OCI-LY7 (cell line): ENCODE data around the gene CD79A. TPM values are rescaled to one million over a fixed set of nuclear protein-coding genes. Genes with fewer than 3 reads are reported as not detected.

ENCODE experiments used
- Bru-seq: library from RNA; stranded (reverse); fragments of 400-500 nt; gene quantifications from one replicate; lab custom pipeline; 2021; lab: Mats Ljungman, UMichigan
- BruChase-seq, 2 experiments: library from RNA; stranded (reverse); fragments of 400-500 nt; gene quantifications; one replicate each; lab custom pipeline; 2021; lab: Mats Ljungman, UMichigan
- BruUV-seq: library from RNA; stranded (reverse); fragments of 400-500 nt; replicated peaks from 2 replicates; lab custom pipeline; 2021; lab: Mats Ljungman, UMichigan
- CTCF ChIA-PET: fragments of 300-600 bp; sonication (Branson Sonifier 250); formaldehyde crosslinking; loops from one replicate; lab custom pipeline; 2022; ENCODE audit warnings: antibody characterized with exemption; ENCODE audit not compliant: unreplicated experiment; lab: Charles Lee
- POLR2A ChIA-PET: fragments of 300-600 bp; sonication (Branson Sonifier 250); formaldehyde crosslinking; loops from one replicate; lab custom pipeline; 2022; ENCODE audit warnings: antibody characterized with exemption; lab: Charles Lee
- DNase-seq: peaks from one replicate; pipeline ENCODE4 v3.0.0-alpha.2; 2015; ENCODE audit warnings: low spot score
- H2AFZ ChIP-seq: fragments of 200-600 bp; sonication (generic), shearing (Covaris generic); 2 replicates; pipeline ENCODE4 v1.6.1; 2014; ENCODE audit warnings: mild to moderate bottlenecking, antibody characterized with exemption, low read length, moderate library complexity
- H3K27ac ChIP-seq: fragments of 200-600 bp; sonication (generic); 2 replicates; pipeline ENCODE4 v1.5.1; 2014; ENCODE audit warnings: mixed run types, low read depth, mild to moderate bottlenecking, moderate library complexity, low read length, inconsistent platforms; ENCODE audit not compliant: poor library complexity, severe bottlenecking
- H3K36me3 ChIP-seq: fragments of 200-600 bp; sonication (generic); 2 replicates; pipeline ENCODE4 v1.6.1; 2014; ENCODE audit warnings: mild to moderate bottlenecking, antibody characterized with exemption, low read length, moderate library complexity, mixed read lengths; ENCODE audit not compliant: insufficient read depth
- H3K4me1 ChIP-seq: fragments of 200-600 bp; sonication (generic); 2 replicates; pipeline ENCODE4 v1.5.1; 2014; ENCODE audit warnings: mild to moderate bottlenecking, low read length; ENCODE audit not compliant: insufficient read depth, poor library complexity, severe bottlenecking
- H3K4me2 ChIP-seq: fragments of 200-600 bp; sonication (generic); 2 replicates; pipeline ENCODE4 v1.6.1; 2014; ENCODE audit warnings: mild to moderate bottlenecking, low read length
- H3K4me3 ChIP-seq: fragments of 200-600 bp; sonication (generic); 2 replicates; pipeline ENCODE4 v1.5.1; 2014; ENCODE audit warnings: mild to moderate bottlenecking, low read depth, low read length; ENCODE audit not compliant: poor library complexity, severe bottlenecking
- H3K79me2 ChIP-seq: fragments of 200-600 bp; sonication (generic); 2 replicates; pipeline ENCODE4 v1.6.1; 2016; ENCODE audit warnings: low read depth, mild to moderate bottlenecking, low read length, moderate library complexity, mixed read lengths; ENCODE audit not compliant: insufficient read depth
- H3K9me2 ChIP-seq: fragments of 200-600 bp; sonication (generic); 2 replicates; pipeline ENCODE4 v1.6.1; 2016; ENCODE audit warnings: mild to moderate bottlenecking, low read length, mixed read lengths; ENCODE audit not compliant: insufficient read depth
- H3K9me3 ChIP-seq: fragments of 200-600 bp; sonication (generic); 2 replicates; pipeline ENCODE4 v1.6.1; 2014; ENCODE audit warnings: mild to moderate bottlenecking, mixed run types, low read length, mixed read lengths
- H4K20me1 ChIP-seq: fragments of 200-600 bp; sonication (generic); 2 replicates; pipeline ENCODE4 v1.6.1; 2014; ENCODE audit warnings: mild to moderate bottlenecking, antibody characterized with exemption, low read length, moderate library complexity, mixed read lengths; ENCODE audit not compliant: insufficient read depth
- EZH2phosphoT487 ChIP-seq: fragments of 200-600 bp; sonication (generic); IDR thresholded peaks from 2 replicates; pipeline ENCODE4 v1.6.1; 2018; ENCODE audit warnings: low read depth, borderline replicate concordance, mild to moderate bottlenecking, mixed run types, antibody characterized with exemption, low read length, moderate library complexity, mixed read lengths
- intact Hi-C: fragments of 100-400 bp; cut with micrococcal nuclease; formaldehyde crosslinking; loops from one replicate; pipeline ENCODE4 v1.10.0; 2022; ENCODE audit not compliant: unreplicated experiment
- long read RNA-seq: library from polyadenylated mRNA; stranded (forward); transcript quantifications from one replicate; pipeline ENCODE4 v2.0.0, GENCODE V29; 2022
- total RNA-seq, 2 experiments: library from RNA; depleted of rRNA in 1 of 2; stranded (reverse); fragments of >200 nt in 1 of 2; shearing (Covaris generic) in 1 of 2; gene quantifications; 2 replicates each; pipeline ENCODE4 v1.2.3, GENCODE V29; 2014 to 2022
- TF ChIP-seq, protein P1 (sequence below): fragments of 200-600 bp; sonication (generic); conservative IDR thresholded peaks from 2 replicates; pipeline ENCODE4 v1.5.1; 2014; ENCODE audit warnings: mild to moderate bottlenecking, antibody characterized with exemption, low read length, moderate library complexity, mixed read lengths

The CD79A gene
- 848 and 1,195 TPM in 2 replicates for total RNA-seq (2014; rRNA removed; shearing (Covaris generic))
- total RNA-seq (2022) = 896 and 1,094 TPM in 2 replicates
- Bru-seq, nascent RNA = percentile 98 among the genes with signal in this experiment
- BruChase-seq, experiment 1, labeled RNA remaining after a 6-hour chase = percentile 100 among the genes with signal in this experiment
- BruChase-seq, experiment 2, labeled RNA remaining after a 2-hour chase = percentile 99 among the genes with signal in this experiment
- long read RNA-seq, transcript CD79A-201 (5 exons, 1,258 nt) = major isoform, 224 of 379 reads
- long read RNA-seq, transcript CD79A-202 (5 exons, 567 nt) = minor isoform, 23 of 379 reads
- long read RNA-seq, partial matches to known transcripts = 129 of 379 reads
- long read RNA-seq, other reads (novel, unspliced or antisense) = 3 of 379 reads

DNA sequence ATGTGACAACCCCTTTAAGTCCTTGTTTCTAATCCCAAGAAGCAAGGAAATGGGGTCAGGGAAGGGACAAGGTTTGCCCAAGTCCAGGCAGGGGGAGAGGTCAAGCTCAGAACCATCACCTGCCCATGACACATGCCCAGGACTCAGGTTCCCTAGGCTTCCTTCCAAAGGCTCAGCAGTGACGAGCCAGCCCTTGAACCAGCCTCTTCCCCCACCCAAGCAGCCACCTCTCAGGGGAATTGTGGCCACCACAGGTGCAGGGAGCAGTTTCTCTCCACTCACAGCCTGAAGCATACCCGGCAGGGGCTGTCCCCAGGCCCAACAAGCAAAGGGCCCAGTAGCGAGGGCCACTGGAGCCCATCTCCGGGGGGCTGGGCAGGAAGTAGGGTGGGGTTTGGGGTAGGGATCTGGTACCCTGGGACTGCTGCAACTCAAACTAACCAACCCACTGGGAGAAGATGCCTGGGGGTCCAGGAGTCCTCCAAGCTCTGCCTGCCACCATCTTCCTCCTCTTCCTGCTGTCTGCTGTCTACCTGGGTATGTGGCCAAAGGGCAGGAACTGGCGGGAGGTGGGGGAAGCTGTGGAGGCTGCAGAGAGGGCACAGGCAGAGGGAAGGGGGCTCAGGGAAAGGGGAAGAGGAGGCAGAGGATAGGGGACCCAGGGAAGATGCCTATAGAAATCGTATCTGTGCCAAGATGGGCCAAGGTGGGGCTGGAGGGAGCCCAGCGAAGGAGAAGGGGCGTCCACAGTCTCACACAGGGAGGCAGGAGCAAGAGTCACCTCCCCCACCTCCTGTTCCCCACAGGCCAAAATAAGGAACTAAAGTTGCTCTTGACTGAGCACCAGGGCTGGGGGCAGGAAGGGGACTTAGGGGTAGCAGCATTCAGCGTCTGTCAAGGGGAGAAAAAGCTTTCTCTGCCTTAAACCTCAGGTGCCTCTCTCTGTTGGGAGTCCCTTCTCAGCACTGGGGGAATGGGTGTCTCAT, at the start of gene CD79A:
Gene CD79A (plus strand): TSS at position 433 of the 986 bp plus-strand sequence. CDS start 26 bp downstream, at position 459.
- H3K9me3 ChIP-seq = no peaks in the 10 kb centered on the region
- H3K4me2 ChIP-seq = peak within 1 kb of the TSS; percentile 99
- no peak within 1 kb of the TSS for H2AFZ ChIP-seq
- H3K4me3 ChIP-seq = peak within 1 kb of the TSS; percentile 93
- peaks cover 74% of the 10 kb centered on the region for H3K4me1 ChIP-seq
- DNase-seq = peak; percentile 99
- intact Hi-C loops = loop anchor here (1.0 to 2.0 kb wide), 2 partner anchors 9 to 68 kb away; no protein-coding TSS in a partner anchor
- TF ChIP-seq, protein P1, sequence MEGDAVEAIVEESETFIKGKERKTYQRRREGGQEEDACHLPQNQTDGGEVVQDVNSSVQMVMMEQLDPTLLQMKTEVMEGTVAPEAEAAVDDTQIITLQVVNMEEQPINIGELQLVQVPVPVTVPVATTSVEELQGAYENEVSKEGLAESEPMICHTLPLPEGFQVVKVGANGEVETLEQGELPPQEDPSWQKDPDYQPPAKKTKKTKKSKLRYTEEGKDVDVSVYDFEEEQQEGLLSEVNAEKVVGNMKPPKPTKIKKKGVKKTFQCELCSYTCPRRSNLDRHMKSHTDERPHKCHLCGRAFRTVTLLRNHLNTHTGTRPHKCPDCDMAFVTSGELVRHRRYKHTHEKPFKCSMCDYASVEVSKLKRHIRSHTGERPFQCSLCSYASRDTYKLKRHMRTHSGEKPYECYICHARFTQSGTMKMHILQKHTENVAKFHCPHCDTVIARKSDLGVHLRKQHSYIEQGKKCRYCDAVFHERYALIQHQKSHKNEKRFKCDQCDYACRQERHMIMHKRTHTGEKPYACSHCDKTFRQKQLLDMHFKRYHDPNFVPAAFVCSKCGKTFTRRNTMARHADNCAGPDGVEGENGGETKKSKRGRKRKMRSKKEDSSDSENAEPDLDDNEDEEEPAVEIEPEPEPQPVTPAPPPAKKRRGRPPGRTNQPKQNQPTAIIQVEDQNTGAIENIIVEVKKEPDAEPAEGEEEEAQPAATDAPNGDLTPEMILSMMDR = no peak
- TF ChIP-seq EZH2phosphoT487 = no peak
- H3K79me2 ChIP-seq = peaks cover 32% of the 10 kb centered on the region
- TSS peak; percentile 4 for BruUV-seq
- peaks cover 59% of the 10 kb centered on the region for H3K36me3 ChIP-seq
- H3K27ac ChIP-seq = peak within 1 kb of the TSS; percentile 100
- ChIA-PET CTCF (interaction anchor here (0.6 to 0.9 kb wide), 2 partner anchors 68 to 1100 kb away, joined by 3 read pairs; no protein-coding TSS in a partner anchor), POLR2A (interaction anchor here (0.6 to 2.1 kb wide), 9 partner anchors 9 to 1690 kb away, joined by 3 to 18 read pairs (median 4); no protein-coding TSS in a partner anchor)
- 0 out of 2 replicates have a peak, but pooled peaks cover 4% of the 10 kb centered on the region for H4K20me1 ChIP-seq
- no peaks in the 10 kb centered on the region for H3K9me2 ChIP-seq

DNA sequence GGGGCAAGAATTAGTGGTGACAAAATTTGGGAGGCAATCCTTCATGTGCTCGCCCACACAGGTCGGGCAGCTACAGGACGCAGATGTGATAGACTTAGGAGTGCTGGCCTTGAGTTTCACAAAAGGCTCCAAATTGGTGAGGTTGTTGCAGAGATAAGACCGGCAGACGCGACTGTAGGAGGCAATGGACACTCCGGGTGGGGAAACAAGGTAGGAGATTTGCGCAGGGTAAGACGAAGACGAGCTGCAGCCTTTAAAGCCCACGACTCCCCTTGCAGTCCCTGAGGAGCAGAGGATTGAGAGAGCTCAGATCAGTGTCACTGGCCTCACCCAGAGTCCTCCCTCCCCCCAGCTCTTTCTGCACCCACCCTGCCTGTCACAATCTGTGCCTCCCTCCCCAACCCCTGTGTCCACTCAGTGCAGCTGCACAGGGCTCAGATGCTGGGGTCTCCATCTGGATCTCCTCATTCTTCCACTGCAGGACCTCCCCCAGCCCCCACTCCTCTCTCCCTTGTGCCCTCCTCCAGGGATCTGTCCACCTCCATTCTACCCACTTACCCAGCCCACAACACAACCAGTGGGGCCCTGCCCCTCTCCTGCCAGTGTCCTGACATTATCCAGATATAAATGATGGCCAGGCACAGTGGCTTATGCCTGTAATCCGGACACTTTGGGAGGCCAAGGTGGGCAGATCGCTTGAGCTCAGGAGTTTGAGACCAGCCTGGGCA, 38.9 kb upstream of the CD79A start:
- no peak for TF ChIP-seq EZH2phosphoT487
- TF ChIP-seq, protein P1 = no peak
- Histone ChIP-seq H3K4me2 (no peak overlapping the region), H3K9me2 (no peaks in the 10 kb centered on the region), H3K4me3 (no peak overlapping the region), H4K20me1 (no peaks in the 10 kb centered on the region), H2AFZ (no peak overlapping the region), H3K9me3 (no peaks in the 10 kb centered on the region), H3K27ac (no peak overlapping the region), H3K79me2 (no peaks in the 10 kb centered on the region), H3K4me1 (peaks cover 14% of the 10 kb centered on the region), H3K36me3 (no peaks in the 10 kb centered on the region)
- DNase-seq = no peak
- ChIA-PET POLR2A (interaction anchor here (0.6 kb wide), 1 partner anchor 146 kb away, joined by 10 read pairs; no protein-coding TSS in a partner anchor), CTCF (no interaction called here)
- BruUV-seq = no TSS peak
- intact Hi-C loops = no loop called here
